ENCODE measurements around the gene ADARB1.

The ADARB1 gene

DNA sequence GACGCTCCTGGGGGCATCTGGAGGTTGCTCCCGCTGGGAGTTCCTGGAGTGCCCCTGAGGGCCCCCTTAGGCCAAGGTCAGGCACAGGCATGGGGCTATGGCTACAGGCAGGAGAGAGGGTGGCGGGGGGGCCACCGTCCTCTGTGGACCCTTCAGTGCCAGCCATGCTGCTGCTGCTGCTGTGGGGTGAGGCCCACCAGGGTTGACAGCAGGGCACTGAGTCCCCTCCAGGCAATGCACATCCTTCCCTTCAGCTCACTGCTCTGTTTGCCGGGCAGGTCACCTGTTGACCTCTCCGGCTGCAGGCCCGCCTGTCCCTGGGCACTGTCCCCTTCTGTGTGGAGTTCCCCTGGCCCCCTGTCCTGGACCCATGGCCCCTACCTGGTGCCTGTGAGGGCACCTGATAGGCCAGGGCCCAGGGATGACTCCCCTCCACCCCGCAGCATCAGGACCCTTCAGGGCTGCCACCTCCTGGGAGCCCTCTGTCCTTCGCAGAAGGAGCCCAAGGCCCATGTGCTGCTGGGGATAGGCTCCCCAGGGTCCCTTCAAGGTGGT lies 34.1 kb upstream of the ADARB1 start:
- no peak for DNase-seq

DNA sequence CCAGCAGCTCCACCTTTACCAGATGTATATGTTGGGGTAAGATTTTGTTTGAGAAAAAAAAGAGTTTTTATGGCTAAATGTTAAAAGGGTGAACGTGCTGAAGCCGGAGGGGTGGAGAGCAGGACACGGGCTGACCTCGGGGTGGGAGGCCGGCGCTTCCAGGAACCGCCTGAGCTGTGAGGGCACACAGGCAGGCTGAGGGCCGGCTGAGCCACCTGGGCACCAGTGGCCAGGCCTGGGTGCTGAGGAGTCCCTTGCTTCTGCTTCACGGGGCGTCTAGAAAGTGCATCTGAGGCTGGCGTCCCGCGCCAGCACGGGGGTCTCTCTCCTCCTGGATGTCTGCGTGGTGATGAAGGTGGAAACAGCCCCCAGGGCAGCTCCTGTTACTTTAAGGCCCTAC lies 33.6 kb upstream of the ADARB1 start:
- no peak for DNase-seq

GRCh38 chr21:45041351-45041805 lies 33.0 kb upstream of the ADARB1 start:
- DNase-seq = no peak

DNA sequence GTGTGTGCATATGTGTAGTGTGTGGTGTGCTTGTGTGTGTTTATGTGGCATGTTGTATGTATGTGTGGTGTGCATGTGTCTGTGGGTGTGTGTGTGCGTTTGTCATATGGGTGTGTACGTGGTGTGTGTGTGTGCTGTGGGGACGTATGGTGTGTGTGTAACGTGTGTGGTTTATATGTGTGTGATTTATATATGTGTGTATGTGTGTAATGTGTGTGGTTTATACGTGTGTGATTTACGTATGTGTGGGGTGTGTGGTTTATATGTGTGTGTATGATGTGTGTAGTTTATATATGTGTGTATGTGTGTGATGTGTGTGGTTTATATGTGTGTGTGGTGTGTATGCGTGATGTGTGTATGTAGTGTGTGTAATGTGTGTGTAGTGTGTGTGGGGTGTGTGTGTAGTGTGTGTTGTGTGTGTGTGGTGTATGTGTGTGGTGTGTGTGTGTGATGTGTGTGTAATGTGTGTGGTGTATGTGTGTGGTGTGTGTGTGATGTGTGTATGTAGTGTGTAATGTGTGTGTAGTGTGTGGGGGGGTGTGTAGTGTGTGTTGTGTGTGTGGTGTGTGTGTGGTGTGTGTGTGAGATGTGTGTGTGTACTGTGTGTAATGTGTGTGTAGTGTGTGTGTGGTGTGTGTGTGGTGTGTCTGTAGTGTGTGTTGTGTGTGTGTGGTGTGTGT lies 32.3 kb upstream of the ADARB1 start:
- DNase-seq = no peak

DNA sequence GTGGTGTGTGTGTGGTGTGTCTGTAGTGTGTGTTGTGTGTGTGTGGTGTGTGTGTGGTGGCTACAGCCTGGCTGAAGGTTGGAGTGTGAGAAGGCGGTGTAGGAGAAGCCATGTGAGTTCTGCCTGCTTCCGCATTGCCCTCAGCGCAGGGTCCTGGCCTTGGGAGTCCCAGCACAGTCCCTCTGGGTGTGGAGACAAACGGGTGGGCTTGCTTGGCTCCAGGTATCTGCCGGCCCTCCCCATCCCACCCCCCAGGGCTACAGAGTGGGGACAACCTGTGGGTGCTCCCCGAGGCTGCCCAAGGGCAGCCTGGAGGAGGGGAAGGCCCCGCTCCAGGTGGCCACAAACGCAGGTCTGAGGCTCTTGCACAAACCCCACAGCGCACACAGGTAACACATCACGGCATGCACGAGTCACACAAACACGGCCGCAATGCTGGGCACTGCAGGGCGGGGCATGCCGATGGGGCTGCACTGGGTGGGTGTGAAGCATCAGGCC lies 31.7 kb upstream of the ADARB1 start:
- no peak for DNase-seq

GRCh38 chr21:45043541-45044020 lies 30.8 kb upstream of the ADARB1 start:
- no peak for DNase-seq

DNA sequence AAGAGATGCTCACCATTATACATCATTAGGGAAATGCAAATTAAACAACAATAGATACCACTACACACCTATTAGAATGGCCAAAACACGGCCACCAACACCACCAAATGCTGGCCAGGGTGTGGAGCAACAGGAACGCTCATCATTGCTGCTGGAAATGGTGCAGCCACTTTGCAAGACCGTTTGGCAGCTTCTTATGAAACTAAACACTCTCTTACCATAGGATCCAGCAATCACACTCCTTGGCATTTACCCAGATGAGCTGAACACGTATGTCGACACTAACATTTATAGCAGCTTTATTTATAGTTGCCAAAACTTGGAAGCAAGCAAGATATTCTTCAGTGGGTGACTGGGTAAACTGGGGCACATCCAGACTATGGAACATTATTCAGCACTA lies 28.9 kb upstream of the ADARB1 start:
- no peak for DNase-seq

DNA sequence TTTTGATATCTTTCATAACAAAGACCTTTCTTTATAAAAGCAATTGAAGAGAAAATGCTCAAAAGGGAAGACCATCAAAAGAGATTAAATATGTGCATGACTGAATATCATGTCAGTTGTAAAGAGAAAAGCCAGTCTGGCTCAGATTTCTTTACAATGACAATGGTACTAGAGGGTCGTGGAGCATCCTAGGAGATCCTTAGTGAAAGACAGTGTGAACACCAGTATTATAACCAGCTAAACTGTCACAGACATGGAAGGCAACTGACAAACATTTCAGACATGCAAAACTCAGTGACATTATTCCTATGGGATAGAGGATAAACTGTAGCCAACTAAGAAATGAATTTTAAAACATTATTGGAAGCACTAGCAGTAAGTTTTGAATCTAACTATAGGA lies 27.1 kb upstream of the ADARB1 start:
- DNase-seq = no peak

DNA sequence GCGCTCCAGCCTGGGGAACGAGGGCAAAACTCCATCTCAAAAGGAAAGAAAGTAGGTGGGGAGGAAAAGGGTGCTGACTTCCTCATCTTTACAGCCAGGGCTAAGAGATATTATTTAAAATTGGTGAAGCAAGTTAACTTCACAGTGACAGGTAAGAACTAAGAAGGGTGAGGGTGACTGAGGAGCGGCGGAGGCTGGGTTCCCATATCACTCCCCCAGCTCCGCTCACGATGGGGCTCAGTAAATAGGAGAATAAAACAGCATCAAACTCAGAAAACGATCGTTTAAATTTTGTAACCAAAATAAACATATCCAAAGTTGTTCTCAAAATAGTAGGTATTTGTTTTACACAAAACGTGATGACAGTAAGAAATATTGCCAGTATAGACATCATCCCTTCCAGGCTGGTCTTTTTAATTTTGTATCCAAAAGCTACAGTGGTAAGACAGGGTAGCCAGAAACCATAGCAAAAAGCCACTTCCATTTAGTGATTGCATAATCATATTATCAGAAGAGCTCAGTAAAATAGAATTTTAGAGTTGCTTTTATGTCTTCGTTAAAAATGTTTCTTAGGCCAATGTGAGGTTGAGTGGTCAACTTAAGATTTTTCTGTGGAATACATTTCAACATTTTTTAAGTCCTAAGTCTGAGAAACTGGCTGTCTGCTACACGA lies 26.2 kb upstream of the ADARB1 start:
- no peak for DNase-seq

GRCh38 chr21:45048968-45049367 lies 25.4 kb upstream of the ADARB1 start:
- DNase-seq = no peak

DNA sequence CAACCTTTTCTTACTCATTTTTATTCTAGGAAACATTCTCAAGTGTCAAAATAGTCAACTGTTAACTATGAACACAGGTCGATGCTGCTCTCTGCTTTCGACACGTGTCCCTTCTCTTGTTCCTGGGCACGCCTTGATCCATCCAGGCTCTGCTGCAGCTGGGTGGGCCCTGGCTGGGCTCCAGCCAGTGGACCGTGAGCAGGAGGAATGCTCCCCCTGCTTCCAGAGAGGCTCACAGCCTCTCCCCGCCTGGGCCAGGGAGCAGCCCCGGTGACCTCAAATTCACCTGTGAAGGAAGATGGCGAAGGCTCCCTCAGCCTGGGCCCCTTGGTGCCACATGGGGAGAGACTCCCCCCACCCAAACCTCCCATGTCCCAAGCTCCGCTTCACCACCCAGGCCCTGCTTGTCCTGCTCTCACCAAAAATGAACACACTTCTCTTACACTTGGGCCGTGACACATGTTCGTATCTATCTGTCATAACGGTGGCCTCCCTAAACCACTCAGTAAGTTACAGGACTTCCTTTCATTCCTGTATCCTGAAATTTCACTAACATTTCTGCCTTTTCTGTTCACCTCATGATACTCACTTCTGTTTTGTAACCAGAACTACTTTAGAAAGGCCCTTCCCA lies 24.6 kb upstream of the ADARB1 start:
- no peak for DNase-seq

DNA sequence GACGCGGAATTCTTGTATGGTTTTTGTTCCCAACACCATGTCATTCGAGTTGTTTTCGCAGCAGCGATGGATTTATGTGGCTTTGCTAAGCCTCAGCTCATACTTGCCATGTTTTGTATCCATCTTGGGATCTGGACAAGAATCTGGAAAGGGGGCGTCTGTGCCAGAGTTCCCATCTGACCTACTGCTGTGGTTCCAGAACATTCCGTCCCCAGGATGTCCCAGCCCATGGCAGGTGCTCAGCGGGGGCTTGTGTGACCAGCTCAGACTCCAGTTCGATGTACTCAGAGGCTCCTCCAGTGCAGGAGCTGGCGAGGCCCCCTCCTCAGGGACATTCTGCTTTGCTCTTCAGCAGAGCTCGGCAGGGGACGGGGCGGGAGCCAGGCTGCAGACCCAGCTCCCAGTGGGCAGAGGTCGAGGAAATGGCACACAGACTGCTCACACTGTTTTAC lies 24.0 kb upstream of the ADARB1 start:
- no peak for DNase-seq

- DNase-seq = no peak
These were observed 23.4 kb upstream of the ADARB1 start for GRCh38 chr21:45050797-45051489.

- no peak for DNase-seq
These were observed 22.6 kb upstream of the ADARB1 start for GRCh38 chr21:45051580-45052434.

DNA sequence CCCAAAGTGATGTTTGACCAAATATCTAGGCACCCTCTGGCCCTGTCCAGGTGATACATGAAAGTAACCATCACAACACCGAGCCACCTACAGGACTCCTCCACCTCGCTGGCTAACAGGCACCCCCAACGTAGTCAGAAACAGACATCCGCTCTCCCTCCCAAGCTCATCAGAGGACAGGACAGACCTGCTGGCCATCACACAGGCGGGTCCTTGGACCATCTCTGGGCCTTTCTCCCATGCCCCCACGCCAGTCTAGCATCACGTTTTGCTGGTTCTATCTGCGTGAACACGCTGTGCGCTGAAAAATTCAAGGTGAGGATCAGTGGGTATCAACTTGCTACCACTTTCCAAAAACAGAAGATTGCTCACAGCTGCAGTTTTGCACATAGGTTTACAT lies 21.4 kb upstream of the ADARB1 start:
- DNase-seq = no peak

DNA sequence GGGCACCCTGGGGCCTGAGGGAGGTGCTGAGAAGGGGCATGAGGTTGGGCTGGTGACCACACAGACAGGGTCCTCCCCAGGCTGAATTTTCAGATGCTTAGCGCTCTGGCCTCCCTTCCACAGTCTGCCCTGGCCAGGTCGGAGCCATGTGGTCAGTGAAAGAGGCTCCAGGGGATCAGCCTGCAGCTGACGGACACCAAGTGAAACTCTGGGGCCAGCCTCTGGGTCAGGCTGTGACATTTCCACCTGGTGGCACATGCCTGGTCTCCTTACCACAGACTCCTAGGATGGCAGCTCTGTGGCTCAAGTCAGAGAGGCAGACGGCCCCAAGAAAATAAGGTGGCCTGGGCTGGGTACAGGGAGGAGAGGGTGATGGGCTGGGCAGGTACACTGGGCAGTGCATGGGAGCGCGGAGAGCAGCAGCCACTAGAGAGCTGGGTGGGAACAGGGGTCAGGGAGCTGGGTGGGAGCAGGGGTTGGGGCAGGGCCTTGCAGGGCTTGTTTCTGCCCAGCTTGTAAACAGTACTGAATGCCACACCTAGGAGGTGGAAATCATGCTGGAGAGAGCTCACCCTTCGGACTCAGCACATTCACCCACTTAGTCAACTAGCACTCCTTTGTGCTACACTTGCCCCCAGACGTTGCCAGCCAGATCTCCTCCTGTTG lies 20.7 kb upstream of the ADARB1 start:
- DNase-seq = no peak

GRCh38 chr21:45054227-45054926 lies 20.0 kb upstream of the ADARB1 start:
- no peak for DNase-seq

DNA sequence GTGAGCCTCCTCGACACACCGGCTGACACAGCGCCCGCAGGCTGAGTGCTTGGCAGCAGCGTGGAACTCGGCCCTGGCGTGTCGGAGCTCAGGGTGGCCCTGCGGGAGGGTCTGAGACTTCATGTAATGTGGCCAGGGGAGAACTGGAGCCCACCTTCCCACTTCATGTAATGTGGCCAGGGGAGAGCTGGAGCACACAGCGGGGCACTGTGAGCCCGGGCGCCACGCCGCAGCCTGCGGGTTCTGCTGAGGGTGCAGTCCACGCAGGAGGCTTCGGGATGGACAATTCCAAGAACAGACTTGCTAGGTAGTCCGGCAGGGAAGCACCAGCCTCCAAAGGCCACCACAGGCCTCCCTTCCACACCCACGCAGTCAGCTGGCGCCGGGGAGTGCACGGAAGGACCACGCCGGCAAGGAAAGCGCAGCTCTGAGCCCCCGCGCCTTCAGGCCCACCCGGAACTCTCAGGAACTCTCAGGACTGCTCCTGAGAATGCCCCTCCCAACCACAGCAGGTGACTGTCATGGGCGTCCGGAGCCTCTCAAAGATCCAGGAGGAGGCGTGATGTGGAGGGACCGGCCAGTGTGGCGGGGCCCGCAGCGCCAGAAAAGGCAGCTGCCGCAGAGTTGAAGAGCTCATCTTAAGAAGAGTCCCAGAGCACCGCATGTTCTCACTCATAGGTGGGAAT lies 19.3 kb upstream of the ADARB1 start:
- no peak for DNase-seq

- DNase-seq = no peak
These were observed 18.5 kb upstream of the ADARB1 start for GRCh38 chr21:45055861-45056260.

DNA sequence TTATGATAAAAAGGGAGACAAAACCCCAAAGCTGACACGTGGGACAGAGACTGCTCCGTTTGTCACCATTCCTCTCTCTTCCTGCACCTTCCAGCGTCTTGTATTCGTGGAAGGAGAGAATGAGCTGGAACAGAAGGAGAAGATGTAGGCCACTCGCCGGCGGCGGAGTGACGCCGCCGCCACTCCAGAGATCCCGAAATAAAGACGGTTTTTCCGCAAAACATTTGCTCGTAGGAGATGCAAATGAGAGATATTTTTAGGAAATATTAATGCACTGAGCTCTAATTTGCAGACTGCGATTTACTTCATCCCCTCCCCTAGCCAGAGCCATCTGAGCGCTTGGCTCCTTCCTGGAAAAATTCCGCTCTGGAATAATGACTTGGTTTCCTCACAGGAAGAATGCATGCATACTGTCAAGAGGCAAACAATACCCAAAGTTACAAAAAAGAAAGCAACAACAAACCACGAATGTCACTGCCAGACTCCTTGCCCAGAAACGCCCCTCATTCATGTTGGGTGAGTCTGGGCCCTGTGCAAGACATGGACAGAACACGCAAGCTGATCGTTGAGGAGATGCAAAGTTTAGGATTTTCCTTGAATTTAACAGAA lies 18.0 kb upstream of the ADARB1 start:
- no peak for DNase-seq

All from NCI-H526 treated with DMSO at 0.1 percent for 48 hours (cell line).